HepG2 (cell line): ENCODE data around the gene MAT2A. TPM values are rescaled to one million over a fixed set of nuclear protein-coding genes. Genes with fewer than 3 reads are reported as not detected.
A peak's percentile ranks its signal among the peaks of the same experiment; 100 is the strongest.

ENCODE experiments used
- HNRNPK ChIP-seq: fragments of 200-400 bp; formaldehyde crosslinking; IDR thresholded peaks from 2 replicates; pipeline ENCODE4 v1.6.1; 2018; ENCODE audit warnings: low read length, low read depth, moderate library complexity, mild to moderate bottlenecking; ENCODE audit not compliant: poor library complexity, severe bottlenecking
- JARID2 ChIP-seq: sonication (generic); formaldehyde crosslinking; IDR thresholded peaks from 2 replicates; pipeline ENCODE4 v1.8.1; 2023; ENCODE audit warnings: missing genetic modification reagents, inconsistent platforms; ENCODE audit not compliant: insufficient replicate concordance
- KDM2A ChIP-seq: sonication (generic); formaldehyde crosslinking; IDR thresholded peaks from 2 replicates; pipeline ENCODE4 v1.4.0; 2020; ENCODE audit warnings: low read depth, missing genetic modification reagents, borderline replicate concordance
- KLF6 ChIP-seq: IDR thresholded peaks from 2 replicates; pipeline ENCODE4 v1.8.0; 2016; ENCODE audit warnings: missing biosample characterization, missing genetic modification reagents
- MXD4 ChIP-seq: IDR thresholded peaks from 2 replicates; pipeline ENCODE4 v1.6.1; 2016; ENCODE audit warnings: mild to moderate bottlenecking, missing biosample characterization, missing genetic modification reagents
- PITX1 ChIP-seq: sonication (generic); formaldehyde crosslinking; IDR thresholded peaks from 2 replicates; pipeline ENCODE4 v1.5.1; 2020; ENCODE audit warnings: mild to moderate bottlenecking, missing genetic modification reagents
- POLR2AphosphoS5 ChIP-seq: IDR thresholded peaks from 2 replicates; pipeline ENCODE4 v1.6.1; 2012; ENCODE audit warnings: low read depth, low read length
- SMAD1 ChIP-seq: sonication (generic); formaldehyde crosslinking; IDR thresholded peaks from 2 replicates; pipeline ENCODE4 v1.4.0; 2020; ENCODE audit warnings: missing genetic modification reagents, low read depth, mild to moderate bottlenecking, borderline replicate concordance
- SNAPC2 ChIP-seq: sonication (generic); formaldehyde crosslinking; IDR thresholded peaks from 2 replicates; pipeline ENCODE4 v1.8.1; 2022; ENCODE audit warnings: mild to moderate bottlenecking, missing genetic modification reagents
- SOX6 ChIP-seq, 2 experiments: fragments of 450-650 bp in 1 of 2; sonication (generic) in 1 of 2; formaldehyde crosslinking in 1 of 2; IDR thresholded peaks; 2 replicates each; pipeline versions ENCODE4 v1.4.0 to v1.6.1; 2017 to 2020; ENCODE audit warnings: antibody characterized with exemption in 1 of 2, mild to moderate bottlenecking in 1 of 2, missing genetic modification reagents in 1 of 2
- SP5 ChIP-seq: IDR thresholded peaks from 2 replicates; pipeline ENCODE4 v1.6.1; 2016; ENCODE audit warnings: low read depth, borderline replicate concordance
- TEAD2 ChIP-seq: sonication (generic); formaldehyde crosslinking; IDR thresholded peaks from 2 replicates; pipeline ENCODE4 v1.9.0; 2021; ENCODE audit warnings: missing genetic modification reagents
- U2AF2 ChIP-seq: fragments of 200-400 bp; formaldehyde crosslinking; IDR thresholded peaks from 2 replicates; pipeline ENCODE4 v1.6.1; 2017; ENCODE audit warnings: low read depth, mild to moderate bottlenecking, low read length
- ZBTB34 ChIP-seq: sonication (generic); formaldehyde crosslinking; IDR thresholded peaks from 2 replicates; pipeline ENCODE4 v1.8.0; 2022; ENCODE audit warnings: mild to moderate bottlenecking, missing genetic modification reagents
- ZIK1 ChIP-seq: sonication (generic); formaldehyde crosslinking; IDR thresholded peaks from 2 replicates; pipeline ENCODE4 v1.5.0; 2020; ENCODE audit warnings: mild to moderate bottlenecking, low read depth, missing genetic modification reagents, borderline replicate concordance
- ZNF292 ChIP-seq: sonication (generic); formaldehyde crosslinking; IDR thresholded peaks from 2 replicates; pipeline ENCODE4 v1.8.1; 2022; ENCODE audit warnings: mild to moderate bottlenecking, low read depth, missing genetic modification reagents, borderline replicate concordance
- ZNF430 ChIP-seq: sonication (generic); formaldehyde crosslinking; IDR thresholded peaks from 2 replicates; pipeline ENCODE4 v1.9.0; 2021; ENCODE audit warnings: mild to moderate bottlenecking, missing genetic modification reagents
- ZNF563 ChIP-seq: sonication (generic); formaldehyde crosslinking; IDR thresholded peaks from 2 replicates; pipeline ENCODE4 v1.8.0; 2022; ENCODE audit warnings: mild to moderate bottlenecking, moderate library complexity, missing genetic modification reagents
- ZNF710 ChIP-seq: sonication (generic); formaldehyde crosslinking; IDR thresholded peaks from 2 replicates; pipeline ENCODE4 v1.5.0; 2020; ENCODE audit warnings: mild to moderate bottlenecking, missing genetic modification reagents, borderline replicate concordance
- ZNF773 ChIP-seq: sonication (generic); formaldehyde crosslinking; IDR thresholded peaks from 2 replicates; pipeline ENCODE4 v1.4.0; 2020; ENCODE audit warnings: missing genetic modification reagents, borderline replicate concordance
- ZNF891 ChIP-seq: sonication (generic); formaldehyde crosslinking; IDR thresholded peaks from 2 replicates; pipeline ENCODE4 v1.5.0; 2020; ENCODE audit warnings: mild to moderate bottlenecking, missing genetic modification reagents
- polyA plus RNA-seq, 8 experiments: library from polyadenylated mRNA; depleted of rRNA in 3 of 8; stranded (reverse) in 7 of 8; unstranded in 1 of 8; fragments of >200 nt; fragmentation: Illumina TruSeq in 4 of 8; extraction: Trizol in 4 of 8; gene quantifications; 2 replicates each; pipeline versions ENCODE4 v1.2.1 to v1.2.3, GENCODE V29; 2011 to 2016; ENCODE audit warnings: low read depth in 4 of 8, missing spikeins in 1 of 8, mixed read lengths in 1 of 8; ENCODE audit not compliant: insufficient read depth in 1 of 8
- total RNA-seq, 5 experiments: library from RNA; depleted of rRNA; stranded (reverse); fragments of >200 nt; fragmentation: Illumina TruSeq; extraction: Trizol; gene quantifications; 2 replicates each; pipeline ENCODE4 v1.2.3, GENCODE V29; 2016; ENCODE audit warnings: low read depth in 1 of 5
- TF ChIP-seq, protein P1 (sequence below): sonication (generic); formaldehyde crosslinking; IDR thresholded peaks from 2 replicates; pipeline ENCODE4 v1.8.1; 2023; ENCODE audit warnings: mild to moderate bottlenecking, inconsistent platforms, moderate library complexity, missing genetic modification reagents, borderline replicate concordance
- TF ChIP-seq, protein P2 (sequence below): sonication (generic); formaldehyde crosslinking; IDR thresholded peaks from 2 replicates; pipeline ENCODE4 v1.4.0; 2020; ENCODE audit warnings: missing genetic modification reagents

Gene MAT2A
- total and polyA plus RNA-seq, 2 of the 13 experiments (the other 11 are each of a cell fraction or from before 2014, with no cell fraction given) = 155 to 331 TPM

DNA sequence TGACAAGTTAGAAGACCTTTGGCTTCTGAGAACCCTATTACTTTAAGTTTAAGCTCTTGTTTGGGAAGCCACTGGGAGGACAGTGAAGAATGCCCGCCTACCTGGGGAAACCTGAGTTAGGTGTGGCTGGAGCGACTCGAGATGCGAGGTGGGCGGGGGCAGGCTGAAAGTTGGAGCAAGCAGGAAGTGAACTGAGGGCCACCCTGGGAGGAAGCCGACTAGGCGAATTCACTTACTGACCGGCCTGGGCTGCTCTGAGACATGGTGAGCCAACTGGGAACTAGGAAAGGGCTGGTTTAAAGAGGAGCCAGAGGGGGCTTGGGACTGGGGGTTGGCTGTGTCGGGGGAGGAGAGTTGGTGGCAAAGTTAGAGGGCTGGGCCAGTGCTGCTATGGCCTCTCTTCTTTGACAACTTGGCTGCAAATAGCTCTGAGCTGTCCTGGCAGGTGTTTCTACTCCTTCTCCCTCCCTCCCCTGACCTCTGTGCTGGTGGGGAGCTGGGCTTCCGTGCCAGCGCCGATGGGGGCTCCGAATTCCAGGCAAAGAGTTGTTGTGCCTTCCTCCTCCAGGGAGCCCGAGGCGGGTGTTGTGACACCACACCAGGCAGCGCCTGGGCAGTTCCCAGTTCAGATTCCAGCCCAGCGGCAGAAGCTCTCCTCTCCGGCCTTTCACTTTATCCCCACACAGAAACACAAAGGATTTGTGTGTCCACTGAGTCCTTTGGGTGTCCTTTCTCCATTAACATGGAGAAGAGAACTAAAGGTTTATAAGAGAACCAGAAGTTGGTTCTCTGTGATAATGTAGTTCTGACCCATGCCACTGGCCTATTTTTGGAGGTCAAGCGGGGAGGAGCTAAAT, 38.6 kb downstream of the MAT2A start, which contains the start of gene VAMP8 (continued):
- TF ChIP-seq ZIK1 (0 out of 2 replicates have a peak, but pooled peaks have one; percentile 19), SOX6 (IDR thresholded peaks at IDR 0.05) (no peak), SOX6 (CRISPR knock-in tag; IDR thresholded peaks at IDR 0.05) (0 out of 2 replicates have a peak, but pooled peaks have one; percentile 10), JARID2 (peak; percentile 15), ZNF292 (CRISPR knock-in tag) (peak; percentile 71; the same call in 1 of the 2 replicates), ZBTB34 (CRISPR knock-in tag) (no peak), PITX1 (no peak), U2AF2 (no peak), MXD4 (CRISPR knock-in tag) (0 out of 2 replicates have a peak, but pooled peaks have one; percentile 21), SNAPC2 (CRISPR knock-in tag) (no peak), ZNF430 (CRISPR knock-in tag) (0 out of 2 replicates have a peak, but pooled peaks have one; percentile 39), ZNF773 (no peak), ZNF563 (CRISPR knock-in tag) (no peak), KLF6 (CRISPR knock-in tag) (0 out of 2 replicates have a peak, but pooled peaks have one; percentile 26), ZNF891 (CRISPR knock-in tag) (peak; percentile 24; the same call in 1 of the 2 replicates), SMAD1 (no peak), ZNF710 (CRISPR knock-in tag) (0 out of 2 replicates have a peak, but pooled peaks have one; percentile 19), TEAD2 (CRISPR knock-in tag) (no peak), POLR2AphosphoS5 (peak; percentile 78), KDM2A (CRISPR knock-in tag) (peak; percentile 23; the same call in 1 of the 2 replicates), HNRNPK (no peak), SP5 (CRISPR knock-in tag) (0 out of 2 replicates have a peak, but pooled peaks have one; percentile 11)
- TF ChIP-seq, protein P1, sequence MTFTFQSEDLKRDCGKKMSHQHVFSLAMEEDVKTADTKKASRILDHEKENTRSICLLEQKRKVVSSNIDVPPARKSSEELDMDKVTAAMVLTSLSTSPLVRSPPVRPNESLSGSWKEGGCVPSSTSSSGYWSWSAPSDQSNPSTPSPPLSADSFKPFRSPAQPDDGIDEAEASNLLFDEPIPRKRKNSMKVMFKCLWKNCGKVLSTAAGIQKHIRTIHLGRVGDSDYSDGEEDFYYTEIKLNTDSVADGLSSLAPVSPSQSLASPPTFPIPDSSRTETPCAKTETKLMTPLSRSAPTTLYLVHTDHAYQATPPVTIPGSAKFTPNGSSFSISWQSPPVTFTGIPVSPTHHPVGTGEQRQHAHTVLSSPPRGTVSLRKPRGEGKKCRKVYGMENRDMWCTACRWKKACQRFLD (CRISPR knock-in tag) = no peak
- TF ChIP-seq, protein P2, sequence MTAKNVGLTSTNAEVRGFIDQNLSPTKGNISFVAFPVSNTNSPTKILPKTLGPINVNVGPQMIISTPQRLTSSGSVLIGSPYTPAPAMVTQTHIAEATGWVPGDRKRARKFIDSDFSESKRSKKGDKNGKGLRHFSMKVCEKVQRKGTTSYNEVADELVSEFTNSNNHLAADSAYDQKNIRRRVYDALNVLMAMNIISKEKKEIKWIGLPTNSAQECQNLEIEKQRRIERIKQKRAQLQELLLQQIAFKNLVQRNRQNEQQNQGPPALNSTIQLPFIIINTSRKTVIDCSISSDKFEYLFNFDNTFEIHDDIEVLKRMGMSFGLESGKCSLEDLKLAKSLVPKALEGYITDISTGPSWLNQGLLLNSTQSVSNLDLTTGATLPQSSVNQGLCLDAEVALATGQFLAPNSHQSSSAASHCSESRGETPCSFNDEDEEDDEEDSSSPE = no peak
